GM10248 (cell line): Measurements from ENCODE around the gene FAM240A.

Experiments
- CTCF ChIA-PET: fragments of 300-600 bp; sonication (Branson Sonifier 250); formaldehyde crosslinking; extraction: SDS; loops from one replicate; lab custom pipeline; 2021; ENCODE audit warnings: antibody characterized with exemption; lab: Yijun Ruan, JAX
- POLR2A ChIA-PET: fragments of 350-650 bp; sonication (Branson Sonifier 250); formaldehyde crosslinking; extraction: SDS; loops from one replicate; lab custom pipeline; 2020; ENCODE audit warnings: antibody characterized with exemption; lab: Yijun Ruan, JAX
- DNase-seq: peaks from one replicate; pipeline ENCODE4 v3.0.0; 2012; ENCODE audit errors: extremely low spot score
- TF ChIP-seq, protein P1 (sequence below): IDR thresholded peaks from 2 replicates; pipeline ENCODE4 v1.5.1; 2012; ENCODE audit warnings: mild to moderate bottlenecking, low read depth; ENCODE audit errors: extremely low read depth, missing control alignments, control extremely low read depth

FAM240A gene

DNA sequence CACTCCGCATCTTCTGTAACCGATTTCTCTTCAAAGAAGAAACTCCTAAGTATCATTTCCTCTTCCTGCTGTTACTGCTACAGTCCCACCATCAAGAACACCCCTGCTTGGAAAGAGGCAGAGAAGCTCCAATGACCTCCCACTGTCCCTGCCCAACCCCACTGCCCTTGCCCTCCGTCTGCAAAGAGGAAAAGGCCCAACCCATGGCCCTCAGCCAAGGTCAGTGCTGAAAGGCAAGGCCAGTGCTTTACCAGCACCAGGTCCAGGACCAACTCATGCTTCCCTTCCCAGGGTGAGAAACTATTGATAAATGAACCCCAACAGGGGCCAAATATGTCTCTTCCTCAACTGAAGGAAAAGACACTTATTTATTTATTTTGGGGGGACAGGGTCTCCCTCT is 22.5 kb downstream of the FAM240A start:
- no peak for DNase-seq
- TF ChIP-seq, protein P1, sequence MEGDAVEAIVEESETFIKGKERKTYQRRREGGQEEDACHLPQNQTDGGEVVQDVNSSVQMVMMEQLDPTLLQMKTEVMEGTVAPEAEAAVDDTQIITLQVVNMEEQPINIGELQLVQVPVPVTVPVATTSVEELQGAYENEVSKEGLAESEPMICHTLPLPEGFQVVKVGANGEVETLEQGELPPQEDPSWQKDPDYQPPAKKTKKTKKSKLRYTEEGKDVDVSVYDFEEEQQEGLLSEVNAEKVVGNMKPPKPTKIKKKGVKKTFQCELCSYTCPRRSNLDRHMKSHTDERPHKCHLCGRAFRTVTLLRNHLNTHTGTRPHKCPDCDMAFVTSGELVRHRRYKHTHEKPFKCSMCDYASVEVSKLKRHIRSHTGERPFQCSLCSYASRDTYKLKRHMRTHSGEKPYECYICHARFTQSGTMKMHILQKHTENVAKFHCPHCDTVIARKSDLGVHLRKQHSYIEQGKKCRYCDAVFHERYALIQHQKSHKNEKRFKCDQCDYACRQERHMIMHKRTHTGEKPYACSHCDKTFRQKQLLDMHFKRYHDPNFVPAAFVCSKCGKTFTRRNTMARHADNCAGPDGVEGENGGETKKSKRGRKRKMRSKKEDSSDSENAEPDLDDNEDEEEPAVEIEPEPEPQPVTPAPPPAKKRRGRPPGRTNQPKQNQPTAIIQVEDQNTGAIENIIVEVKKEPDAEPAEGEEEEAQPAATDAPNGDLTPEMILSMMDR, result no peak
- ChIA-PET POLR2A (no interaction called here), CTCF (interaction anchor here (0.8 kb wide), 1 partner anchor 147 kb away, joined by 3 read pairs; no protein-coding TSS in a partner anchor)

DNA sequence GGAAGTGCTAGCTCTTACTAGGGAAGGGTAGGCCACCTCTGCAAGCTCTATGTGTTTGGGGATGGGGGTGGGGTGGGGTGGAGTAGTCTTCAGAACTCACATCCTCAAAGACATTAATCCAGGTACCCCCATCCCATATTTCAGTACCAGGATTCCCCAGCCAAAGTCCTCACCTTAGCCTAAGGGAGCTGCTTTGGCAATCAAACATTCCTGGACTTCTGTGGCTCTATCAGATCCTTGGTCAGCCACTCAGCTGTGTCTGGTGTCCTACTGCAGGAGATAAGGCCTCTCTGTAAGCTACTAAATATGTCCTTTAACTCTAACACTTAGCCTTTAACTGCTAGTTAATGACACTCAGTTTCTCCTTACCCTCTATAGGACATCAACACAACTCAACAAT is 26.9 kb downstream of the FAM240A start:
- ChIA-PET POLR2A (no interaction called here), CTCF (interaction anchor here (1.1 to 3.9 kb wide), 2 partner anchors 9 to 151 kb away, joined by 4 to 21 read pairs; no protein-coding TSS in a partner anchor)
- TF ChIP-seq, protein P1, result no peak
- DNase-seq, result no peak

DNA sequence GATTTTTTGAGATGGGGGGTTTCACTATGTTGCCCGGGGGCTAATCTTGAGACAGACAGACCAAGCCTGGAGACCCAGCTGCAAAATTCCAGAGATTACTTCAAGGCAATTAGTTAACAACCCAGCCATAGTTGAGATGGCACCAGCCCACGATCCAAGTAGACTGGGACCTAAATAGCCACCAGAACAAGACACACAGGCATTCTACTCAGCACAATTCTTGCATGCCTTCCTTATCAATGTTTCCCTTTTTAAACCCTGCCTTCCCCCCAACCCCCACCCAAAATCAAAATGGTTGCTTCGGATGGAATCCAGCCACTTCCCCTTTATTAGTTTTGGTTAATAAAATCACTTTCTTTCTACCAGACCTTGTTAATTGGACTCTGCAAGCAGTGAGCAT is 28.6 kb downstream of the FAM240A start:
- POLR2A ChIA-PET, result no interaction called here
- TF ChIP-seq, protein P1, result no peak
- no peak for DNase-seq
- CTCF ChIA-PET, result interaction anchor here (1.1 to 3.9 kb wide), 2 partner anchors 11 to 153 kb away, joined by 3 to 21 read pairs; no protein-coding TSS in a partner anchor

DNA sequence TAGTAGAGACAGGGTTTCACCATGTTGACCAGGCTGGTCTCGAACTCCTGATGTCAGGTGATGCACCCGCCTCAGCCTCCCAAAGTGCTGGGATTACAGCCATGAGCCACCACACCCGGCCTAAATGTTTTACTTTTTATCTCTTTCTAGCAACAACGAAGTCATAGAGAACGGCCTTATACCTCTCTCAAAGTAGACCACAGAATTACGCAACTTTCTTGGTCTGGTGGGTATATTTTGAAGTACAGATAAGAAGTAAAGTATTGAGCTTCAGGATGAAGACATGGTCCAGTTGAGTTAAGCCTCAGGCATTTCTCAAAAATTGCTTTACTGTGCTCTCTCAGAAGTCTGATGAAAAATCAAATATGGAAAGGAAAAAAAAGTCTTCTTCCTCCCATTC is 30.6 kb downstream of the FAM240A start:
- ChIA-PET POLR2A (no interaction called here), CTCF (no interaction called here)
- DNase-seq, result no peak
- TF ChIP-seq, protein P1, result no peak

DNA sequence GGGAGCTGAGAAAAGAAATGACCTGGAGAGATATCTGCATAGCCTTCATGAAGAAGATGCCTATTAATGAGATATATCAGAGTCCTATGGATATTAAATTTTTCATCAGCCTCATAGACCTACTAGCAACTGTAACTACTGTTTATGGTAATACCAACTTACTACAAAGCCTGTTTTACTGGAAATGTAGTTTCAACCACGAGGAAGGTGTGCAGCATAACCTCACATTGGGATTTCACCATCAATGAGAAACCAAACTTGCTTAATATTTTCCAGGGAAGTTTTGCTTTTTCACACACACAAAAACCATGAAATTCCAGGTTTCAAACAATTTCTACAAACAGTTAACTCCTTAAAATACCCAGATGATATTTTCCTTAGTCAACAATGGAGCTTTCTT is 31.4 kb downstream of the FAM240A start:
- ChIA-PET CTCF (interaction anchor here (1.4 kb wide), 1 partner anchor 16 kb away, joined by 3 read pairs; no protein-coding TSS in a partner anchor), POLR2A (no interaction called here)
- DNase-seq, result no peak
- TF ChIP-seq, protein P1, result no peak

DNA sequence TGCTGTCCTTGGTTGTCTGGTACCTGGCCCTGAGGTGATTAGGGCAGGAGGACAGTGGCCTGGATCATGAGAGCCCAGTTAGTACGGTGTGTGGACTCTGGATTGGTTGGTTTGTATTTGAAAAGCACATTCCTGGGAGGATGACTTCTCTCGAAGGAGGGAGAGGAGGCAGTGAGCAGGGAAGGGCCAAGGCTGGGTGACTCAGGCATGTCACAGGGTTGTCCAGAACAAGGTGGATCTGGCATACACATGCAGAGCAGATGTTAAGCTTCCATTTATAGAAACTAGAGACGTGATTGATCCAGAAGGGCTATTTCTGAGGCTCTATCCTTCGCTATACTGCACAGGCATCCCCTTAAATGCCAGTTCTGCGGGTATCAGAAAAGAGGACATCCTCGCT is 34.4 kb downstream of the FAM240A start:
- no peak for DNase-seq
- POLR2A ChIA-PET, result no interaction called here
- CTCF ChIA-PET, result no interaction called here
- TF ChIP-seq, protein P1, result no peak
